Vagina (tissue), 2 donors: Measurements from ENCODE around the gene RAP2B.

Experiments used
- POLR2AphosphoS5 ChIP-seq, 2 donors: sonication (generic); formaldehyde crosslinking; IDR thresholded peaks; one replicate each; pipeline ENCODE4 v1.9.0; 2017; ENCODE audit warnings: antibody characterized with exemption in 2 of 2, mild to moderate bottlenecking in 2 of 2, low read depth in 1 of 2; ENCODE audit not compliant: insufficient read depth in 1 of 2
- TF ChIP-seq, protein P1 (sequence below), 3 experiments: fragments of 450-650 bp in 2 of 3; fragments of 200-600 bp in 1 of 3; sonication (generic) in 1 of 3; IDR thresholded peaks; one replicate each; pipeline ENCODE4 v1.5.1; 2017 to 2019; ENCODE audit warnings: antibody characterized with exemption in 3 of 3, mild to moderate bottlenecking in 2 of 3, moderate library complexity in 2 of 3

DNA sequence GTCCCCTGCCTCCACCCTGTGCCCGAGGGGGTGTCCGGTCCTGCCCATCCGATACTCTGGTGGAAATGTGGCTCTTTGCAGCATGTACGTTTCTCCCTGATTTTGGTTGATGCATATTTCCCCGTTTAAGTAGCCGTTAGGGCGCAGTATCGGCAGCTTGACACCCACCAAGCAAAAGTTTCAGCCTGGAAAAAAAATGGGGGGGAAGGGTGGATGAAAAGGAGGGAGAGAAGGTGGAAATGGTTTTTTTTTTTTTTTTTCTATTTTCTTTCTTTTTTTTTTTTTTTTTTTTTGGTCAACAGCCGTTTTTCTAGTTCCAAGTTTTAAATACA, 1.3 kb downstream of the RAP2B start:
- TF ChIP-seq, protein P1, sequence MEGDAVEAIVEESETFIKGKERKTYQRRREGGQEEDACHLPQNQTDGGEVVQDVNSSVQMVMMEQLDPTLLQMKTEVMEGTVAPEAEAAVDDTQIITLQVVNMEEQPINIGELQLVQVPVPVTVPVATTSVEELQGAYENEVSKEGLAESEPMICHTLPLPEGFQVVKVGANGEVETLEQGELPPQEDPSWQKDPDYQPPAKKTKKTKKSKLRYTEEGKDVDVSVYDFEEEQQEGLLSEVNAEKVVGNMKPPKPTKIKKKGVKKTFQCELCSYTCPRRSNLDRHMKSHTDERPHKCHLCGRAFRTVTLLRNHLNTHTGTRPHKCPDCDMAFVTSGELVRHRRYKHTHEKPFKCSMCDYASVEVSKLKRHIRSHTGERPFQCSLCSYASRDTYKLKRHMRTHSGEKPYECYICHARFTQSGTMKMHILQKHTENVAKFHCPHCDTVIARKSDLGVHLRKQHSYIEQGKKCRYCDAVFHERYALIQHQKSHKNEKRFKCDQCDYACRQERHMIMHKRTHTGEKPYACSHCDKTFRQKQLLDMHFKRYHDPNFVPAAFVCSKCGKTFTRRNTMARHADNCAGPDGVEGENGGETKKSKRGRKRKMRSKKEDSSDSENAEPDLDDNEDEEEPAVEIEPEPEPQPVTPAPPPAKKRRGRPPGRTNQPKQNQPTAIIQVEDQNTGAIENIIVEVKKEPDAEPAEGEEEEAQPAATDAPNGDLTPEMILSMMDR (IDR thresholded peaks at IDR 0.05) = no peak
- peak in 1 of 2 donors; percentile 17 for TF ChIP-seq POLR2AphosphoS5 (IDR thresholded peaks at IDR 0.05; ENCODE audit: insufficient read depth in 1 of 2, low read depth in 1 of 2)
